ENCODE data around the gene HORMAD1. TPM values are rescaled to one million over a fixed set of nuclear protein-coding genes. Genes with fewer than 3 reads are reported as not detected.

Gene HORMAD1
- total and polyA plus RNA-seq, 4 donors, result 0.17 to 1.2 (median 0.51) TPM

- no peak overlapping the region for H3K27ac ChIP-seq (ENCODE audit: low read depth in 1 of 2, low read length in 1 of 2)
- peaks cover 0 to 9% (median 0%) of the 10 kb centered on the region in 4 donors for H3K36me3 ChIP-seq (ENCODE audit: control insufficient read depth in 4 of 4, insufficient read depth in 4 of 4, low read length in 4 of 4)
- peak overlapping the region in 1 of 2 donors; percentile 16 for H3K9ac ChIP-seq (ENCODE audit: insufficient read depth in 1 of 2, low read length in 2 of 2)
- H3K27me3 ChIP-seq (ENCODE audit: control insufficient read depth in 3 of 3, insufficient read depth in 3 of 3, low read length in 2 of 3), result no peaks in the 10 kb centered on the region
- no peak for TF ChIP-seq CTCF (IDR thresholded peaks at IDR 0.05; ENCODE audit: control extremely low read depth, extremely low read depth)
- no peak overlapping the region for H3K4me3 ChIP-seq
- no peak for DNase-seq
- peaks cover 0 to 1% (median 0%) of the 10 kb centered on the region in 5 donors for H3K4me1 ChIP-seq (ENCODE audit: control insufficient read depth in 5 of 5, insufficient read depth in 5 of 5, low read length in 5 of 5)
- 88 to 91% methylated on average over 6 to 12 of the region's 12 CpGs for WGBS, 2 donors
- ATAC-seq (ENCODE audit: insufficient read depth, low FRiP score), result no peak
- no peaks in the 10 kb centered on the region for H3K9me3 ChIP-seq (ENCODE audit: control insufficient read depth in 4 of 4, insufficient read depth in 3 of 4, low read length in 3 of 4)
Measured at GRCh38 chr1:150748878-150749719, 28.4 kb upstream of the HORMAD1 start.

- ATAC-seq (ENCODE audit: insufficient read depth, low FRiP score) (no peak), DNase-seq (no peak)
- Histone ChIP-seq H3K36me3 (ENCODE audit: control insufficient read depth in 4 of 4, insufficient read depth in 4 of 4, low read length in 4 of 4) (peaks cover 0 to 4% (median 0%) of the 10 kb centered on the region in 4 donors), H3K9me3 (ENCODE audit: control insufficient read depth in 4 of 4, insufficient read depth in 3 of 4, low read length in 3 of 4) (no peaks in the 10 kb centered on the region), H3K27ac (ENCODE audit: low read depth in 1 of 2, low read length in 1 of 2) (no peak overlapping the region), H3K9ac (ENCODE audit: insufficient read depth in 1 of 2, low read length in 2 of 2) (no peak overlapping the region), H3K4me1 (ENCODE audit: control insufficient read depth in 5 of 5, insufficient read depth in 5 of 5, low read length in 5 of 5) (no peaks in the 10 kb centered on the region), H3K4me3 (no peak overlapping the region), H3K27me3 (ENCODE audit: control insufficient read depth in 3 of 3, insufficient read depth in 3 of 3, low read length in 2 of 3) (no peaks in the 10 kb centered on the region)
- 69 to 81% methylated on average over 3 of the region's 3 CpGs for WGBS, 2 donors
- TF ChIP-seq CTCF (IDR thresholded peaks at IDR 0.05; ENCODE audit: control extremely low read depth, extremely low read depth), result no peak
Measured at GRCh38 chr1:150730130-150730721, 9.5 kb upstream of the HORMAD1 start.

GRCh38 chr1:150724336-150724735, 3.6 kb upstream of the HORMAD1 start:
- 62 to 88% methylated on average over 2 of the region's 2 CpGs for WGBS, 2 donors
- Histone ChIP-seq H3K4me3 (no peak overlapping the region), H3K27me3 (ENCODE audit: control insufficient read depth in 3 of 3, insufficient read depth in 3 of 3, low read length in 2 of 3) (no peaks in the 10 kb centered on the region), H3K9me3 (ENCODE audit: control insufficient read depth in 4 of 4, insufficient read depth in 3 of 4, low read length in 3 of 4) (peaks cover 0 to 2% (median 0%) of the 10 kb centered on the region in 4 donors), H3K36me3 (ENCODE audit: control insufficient read depth in 4 of 4, insufficient read depth in 4 of 4, low read length in 4 of 4) (no peaks in the 10 kb centered on the region), H3K27ac (ENCODE audit: low read depth in 1 of 2, low read length in 1 of 2) (no peak overlapping the region), H3K9ac (ENCODE audit: insufficient read depth in 1 of 2, low read length in 2 of 2) (no peak overlapping the region), H3K4me1 (ENCODE audit: control insufficient read depth in 5 of 5, insufficient read depth in 5 of 5, low read length in 5 of 5) (no peaks in the 10 kb centered on the region)
- TF ChIP-seq CTCF (IDR thresholded peaks at IDR 0.05; ENCODE audit: control extremely low read depth, extremely low read depth), result no peak
- DNase-seq (peak in 2 of 3 donors; percentile 8 to 54), ATAC-seq (ENCODE audit: insufficient read depth, low FRiP score) (no peak)

Measured in lung (tissue), 12 donors.